Thymus (tissue), 11 donors: ENCODE data around the gene MED27. TPM values are rescaled to one million over a fixed set of nuclear protein-coding genes. Genes with fewer than 3 reads are reported as not detected.
"Not testable (repeated sequence)": the region's sequence is repeated elsewhere in the genome, so short reads cannot be mapped to it uniquely, and the experiment has no call there.

Experiments used
- DNase-seq, 9 donors: peaks; one replicate each; pipeline ENCODE4 v3.0.0-alpha.2; 2013; ENCODE audit warnings: low spot score in 9 of 9, low read depth in 6 of 9, missing footprints in 1 of 9
- H3K27ac ChIP-seq, 2 donors: one replicate each; pipeline ENCODE4 v1.5.1; 2013; ENCODE audit warnings: control low read depth in 1 of 2, low read depth in 1 of 2, low read length in 1 of 2, mild to moderate bottlenecking in 1 of 2, moderate library complexity in 1 of 2
- H3K27me3 ChIP-seq, 2 donors: one replicate each; pipeline ENCODE4 v1.5.1; 2013; ENCODE audit warnings: low read length in 1 of 2; ENCODE audit not compliant: control insufficient read depth in 2 of 2, insufficient read depth in 1 of 2
- H3K36me3 ChIP-seq, 2 donors: one replicate each; pipeline ENCODE4 v1.5.1; 2013; ENCODE audit warnings: low read length in 1 of 2, mild to moderate bottlenecking in 1 of 2, moderate library complexity in 1 of 2; ENCODE audit not compliant: control insufficient read depth in 2 of 2, insufficient read depth in 2 of 2
- H3K4me1 ChIP-seq, 2 donors: one replicate each; pipeline ENCODE4 v1.5.1; 2013; ENCODE audit warnings: low read length in 2 of 2; ENCODE audit not compliant: control insufficient read depth in 2 of 2, insufficient read depth in 2 of 2
- H3K4me3 ChIP-seq, 2 donors: one replicate each; pipeline ENCODE4 v1.5.1; 2013; ENCODE audit warnings: low read length in 2 of 2, control low read depth in 1 of 2, mild to moderate bottlenecking in 1 of 2
- H3K9me3 ChIP-seq, 2 donors: one replicate each; pipeline ENCODE4 v1.5.1; 2013; ENCODE audit warnings: low read length in 1 of 2, mild to moderate bottlenecking in 1 of 2; ENCODE audit not compliant: control insufficient read depth in 2 of 2, insufficient read depth in 1 of 2
- WGBS: extraction: QIAGEN DNeasy Blood & Tissue Kit; methylation state at CpG from one replicate; pipeline ENCODE4 v1.1.7; 2013; 5-methylcytosine and 5-hydroxymethylcytosine counted together
- polyA plus RNA-seq: library from polyadenylated mRNA; stranded (reverse); fragments of 200-250 nt; gene quantifications from one replicate; pipeline ENCODE4 v1.2.3, GENCODE V29; 2013
- total RNA-seq: library from RNA; stranded (reverse); fragments of 120-200 nt; gene quantifications from one replicate; pipeline ENCODE4 v1.2.4, GENCODE V29; 2013
- donor health status: healthy.

MED27 gene
- total and polyA plus RNA-seq, 2 donors: 27.2 to 31.0 TPM

DNA sequence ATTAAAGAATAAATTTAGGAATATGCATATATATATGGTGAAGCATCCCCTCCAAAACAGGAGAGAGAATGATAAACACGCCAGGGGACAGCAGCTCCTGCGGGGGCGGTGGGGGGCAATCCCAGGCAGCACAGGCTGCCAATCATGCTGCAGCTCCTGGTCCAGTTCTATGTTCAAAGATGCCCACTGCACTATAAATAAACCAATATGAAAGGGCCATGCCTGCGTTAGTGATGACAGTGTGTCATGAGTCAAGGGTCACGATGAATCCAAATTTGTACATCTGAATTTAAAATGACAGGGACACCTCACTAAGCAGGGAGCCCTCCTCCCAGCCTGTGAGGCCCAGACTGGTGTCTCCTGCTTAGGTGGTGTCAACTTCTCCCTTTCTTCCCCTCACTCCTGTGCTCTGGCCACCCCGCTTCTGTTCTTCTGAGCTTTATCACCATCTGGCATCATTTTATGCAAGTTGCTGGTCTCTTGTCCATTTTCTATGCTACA is 153.9 kb downstream of the MED27 start:
- no peak for DNase-seq
- 99% methylated on average over 6 of the region's 6 CpGs for WGBS

GRCh38 chr9:131923766-131924165 is 155.9 kb downstream of the MED27 start:
- H3K36me3 ChIP-seq: no peaks in the 10 kb centered on the region
- H3K4me1 ChIP-seq: no peaks in the 10 kb centered on the region
- no peaks in the 10 kb centered on the region for H3K9me3 ChIP-seq
- no peak for DNase-seq
- H3K27ac ChIP-seq: no peak overlapping the region
- WGBS: over 99% methylated on average over 4 of the region's 4 CpGs
- no peak overlapping the region for H3K4me3 ChIP-seq
- H3K27me3 ChIP-seq: no peaks in the 10 kb centered on the region

More for the DNA sequence above, 153.9 kb downstream of the MED27 start:
- H3K4me3 ChIP-seq: no peak overlapping the region
- no peaks in the 10 kb centered on the region for H3K9me3 ChIP-seq
- no peaks in the 10 kb centered on the region for H3K36me3 ChIP-seq
- H3K4me1 ChIP-seq: no peaks in the 10 kb centered on the region
- H3K27ac ChIP-seq: no peak overlapping the region
- H3K27me3 ChIP-seq: no peaks in the 10 kb centered on the region

DNA sequence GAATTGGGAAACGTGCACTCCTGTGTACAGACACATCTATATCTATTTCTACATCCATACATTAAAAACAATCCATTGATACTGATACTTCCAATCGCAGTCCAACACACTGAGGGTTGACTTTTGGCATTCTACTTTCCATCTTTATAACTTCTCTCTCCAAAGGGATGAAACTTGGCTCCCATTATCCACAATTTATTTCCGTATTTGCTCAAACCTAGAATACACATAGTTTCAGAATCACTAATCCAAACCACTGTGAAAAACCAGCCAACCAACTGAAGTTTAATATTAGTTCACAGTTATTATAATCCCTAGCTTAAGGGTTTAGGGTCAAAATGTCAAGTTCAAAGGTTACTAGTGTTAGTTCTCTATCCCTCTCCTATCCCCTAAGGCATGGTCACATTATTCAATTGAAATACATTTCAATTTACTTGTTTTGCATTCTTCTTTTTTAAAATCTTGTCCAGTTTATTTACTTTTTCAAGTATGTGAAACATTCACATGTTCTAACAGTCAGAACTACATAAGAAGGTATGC is 156.5 kb downstream of the MED27 start:
- no peaks in the 10 kb centered on the region for H3K27me3 ChIP-seq
- DNase-seq: no peak

DNA sequence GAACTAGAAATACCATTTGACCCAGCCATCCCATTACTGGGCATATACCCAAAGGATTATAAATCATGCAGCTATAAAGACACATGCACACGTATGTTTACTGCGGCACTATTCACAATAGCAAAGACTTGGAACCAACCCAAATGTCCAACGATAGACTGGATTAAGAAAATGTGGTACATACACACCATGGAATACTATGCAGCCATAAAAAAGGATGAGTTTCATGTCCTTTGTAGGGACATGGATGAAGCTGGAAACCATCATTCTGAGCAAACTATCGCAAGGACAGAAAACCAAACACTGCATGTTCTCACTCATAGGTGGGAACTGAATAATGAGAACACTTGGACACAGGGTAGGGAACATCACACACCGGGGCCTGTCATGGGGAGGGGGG is 158.0 kb downstream of the MED27 start:
- H3K9me3 ChIP-seq, H3K4me3 ChIP-seq, H3K4me1 ChIP-seq, H3K36me3 ChIP-seq, H3K27ac ChIP-seq, H3K27me3 ChIP-seq, DNase-seq: not testable (repeated sequence)
- WGBS: 98% methylated on average over 5 of the region's 5 CpGs

More for the DNA sequence above, 156.5 kb downstream of the MED27 start:
- H3K9me3 ChIP-seq: no peaks in the 10 kb centered on the region
- no peaks in the 10 kb centered on the region for H3K4me1 ChIP-seq
- no peaks in the 10 kb centered on the region for H3K36me3 ChIP-seq
- H3K4me3 ChIP-seq: no peak overlapping the region
- 98% methylated on average over 3 of the region's 3 CpGs for WGBS
- no peak overlapping the region for H3K27ac ChIP-seq

DNA sequence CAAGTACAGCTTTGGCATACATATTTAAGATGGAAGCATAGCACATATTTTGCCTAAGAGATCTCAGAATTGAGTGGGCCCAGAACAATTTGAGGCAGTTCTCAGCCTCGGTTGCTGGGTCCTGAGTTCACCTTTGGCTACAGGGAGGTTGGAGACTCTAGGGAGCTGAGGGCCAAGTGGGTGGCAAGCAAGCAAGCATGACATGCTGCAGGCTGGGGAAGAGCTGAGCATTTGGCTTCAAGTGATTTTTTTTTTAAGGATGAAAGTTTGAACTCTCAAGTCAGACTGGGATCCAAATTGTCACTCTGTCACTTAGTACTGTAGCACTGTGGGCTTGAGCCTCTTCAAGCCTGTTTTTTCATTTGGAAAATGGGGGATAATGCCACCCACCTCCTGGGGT is 160.5 kb downstream of the MED27 start:
- no peaks in the 10 kb centered on the region for H3K4me1 ChIP-seq
- 52% methylated on average over 1 of the region's 1 CpG for WGBS
- no peak for DNase-seq
- H3K4me3 ChIP-seq: no peak overlapping the region
- no peak overlapping the region for H3K27ac ChIP-seq
- H3K27me3 ChIP-seq: no peaks in the 10 kb centered on the region
- no peaks in the 10 kb centered on the region for H3K9me3 ChIP-seq
- H3K36me3 ChIP-seq: no peaks in the 10 kb centered on the region

DNA sequence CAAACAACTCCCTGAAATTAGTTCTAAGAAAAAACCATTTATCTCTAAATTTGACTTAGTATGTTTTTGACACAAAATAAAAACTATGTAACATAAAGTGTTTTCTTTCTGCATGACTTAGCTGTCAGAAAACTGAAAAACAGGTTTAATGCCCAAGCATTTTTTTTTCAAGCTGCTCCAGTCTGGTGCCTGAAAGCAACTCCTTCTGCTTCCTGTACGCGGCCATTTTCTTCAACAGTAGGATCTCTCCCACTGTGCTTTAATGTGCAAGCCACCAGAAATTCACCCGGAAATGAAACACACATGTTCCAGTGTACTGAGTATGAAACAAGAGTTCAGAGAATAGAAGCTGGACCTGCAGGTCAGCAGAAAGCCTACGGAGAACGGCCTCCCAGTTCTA is 161.2 kb downstream of the MED27 start:
- H3K27ac ChIP-seq: no peak overlapping the region
- H3K4me3 ChIP-seq: no peak overlapping the region
- DNase-seq: no peak
- H3K27me3 ChIP-seq: no peaks in the 10 kb centered on the region
- 95% methylated on average over 5 of the region's 5 CpGs for WGBS
- no peaks in the 10 kb centered on the region for H3K4me1 ChIP-seq
- H3K36me3 ChIP-seq: no peaks in the 10 kb centered on the region
- H3K9me3 ChIP-seq: no peaks in the 10 kb centered on the region

GRCh38 chr9:131917009-131917408 is 162.7 kb downstream of the MED27 start:
- Histone ChIP-seq H3K27ac (no peak overlapping the region), H3K4me1 (no peaks in the 10 kb centered on the region), H3K9me3 (no peaks in the 10 kb centered on the region), H3K36me3 (no peaks in the 10 kb centered on the region), H3K4me3 (no peak overlapping the region), H3K27me3 (no peaks in the 10 kb centered on the region)
- no peak for DNase-seq
- 98% methylated on average over 2 of the region's 2 CpGs for WGBS

DNA sequence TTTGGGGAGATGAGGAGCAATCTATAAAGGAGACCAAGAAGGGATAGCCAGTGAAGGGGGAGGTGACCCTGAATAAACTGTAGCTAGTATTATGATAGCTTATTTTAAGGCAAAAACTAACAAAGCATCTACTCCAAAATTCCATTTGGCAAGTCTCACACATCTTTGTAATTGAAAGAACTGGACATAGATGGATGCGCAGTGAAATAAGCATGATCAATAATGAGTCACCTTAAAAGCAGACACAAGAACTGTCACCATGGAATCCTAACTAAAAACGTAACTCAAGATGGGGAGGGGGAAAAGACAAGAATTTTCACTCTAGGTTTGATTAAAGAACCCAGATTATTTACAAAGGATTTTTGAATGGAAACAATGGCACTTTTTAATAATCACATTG is 164.5 kb downstream of the MED27 start:
- Histone ChIP-seq H3K4me1 (no peaks in the 10 kb centered on the region), H3K36me3 (no peaks in the 10 kb centered on the region), H3K4me3 (no peak overlapping the region), H3K9me3 (no peaks in the 10 kb centered on the region), H3K27ac (no peak overlapping the region), H3K27me3 (no peaks in the 10 kb centered on the region)
- over 99% methylated on average over 2 of the region's 2 CpGs for WGBS
- DNase-seq: no peak

- DNase-seq: no peak
- Histone ChIP-seq H3K9me3 (no peaks in the 10 kb centered on the region), H3K4me1 (no peaks in the 10 kb centered on the region), H3K36me3 (no peaks in the 10 kb centered on the region), H3K27me3 (no peaks in the 10 kb centered on the region), H3K27ac (no peak overlapping the region), H3K4me3 (no peak overlapping the region)
- 85% methylated on average over 3 of the region's 3 CpGs for WGBS
These were observed 167.0 kb downstream of the MED27 start for GRCh38 chr9:131912671-131913070.
